ENCODE data around the gene IQCM.

IQCM gene

DNA sequence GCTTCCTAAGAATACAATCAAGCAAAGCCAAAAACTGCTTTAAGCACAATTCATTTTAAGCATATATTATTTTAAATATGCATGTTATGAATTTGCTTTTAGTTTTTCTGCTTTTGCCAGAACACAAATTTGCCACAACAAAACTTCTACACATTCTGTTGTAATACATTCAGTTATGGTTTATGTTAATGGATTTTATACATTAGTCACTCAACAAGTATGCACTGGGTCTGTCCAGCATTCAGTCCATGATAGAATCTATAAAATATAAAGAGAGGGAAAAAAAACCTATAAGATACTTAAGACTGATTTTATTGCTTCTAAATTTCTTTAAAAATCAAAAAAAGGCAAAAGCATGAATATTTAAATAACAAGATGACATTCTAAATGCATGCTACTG is 22.2 kb downstream of the IQCM start:
- H3K4me3 Mint-ChIP-seq = no peak overlapping the region

DNA sequence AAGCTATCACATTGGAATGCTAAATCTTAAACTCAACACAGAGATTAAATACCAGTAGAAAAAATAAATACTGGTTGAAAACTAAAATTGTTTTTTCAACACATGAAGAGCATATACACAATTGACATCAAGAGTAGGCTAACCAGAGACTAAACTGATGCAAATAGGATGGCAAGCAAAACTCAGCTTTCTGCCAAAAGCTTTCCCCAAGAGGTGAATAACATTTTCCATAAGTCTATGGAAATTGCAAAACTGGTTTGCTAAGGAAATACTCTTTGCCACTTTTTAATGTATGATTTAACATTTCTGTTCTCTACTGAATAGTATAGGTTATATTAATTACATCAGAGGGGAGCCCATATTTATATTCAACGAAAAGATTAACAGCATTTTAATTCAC is 23.8 kb downstream of the IQCM start:
- H3K27ac Mint-ChIP-seq = no peak overlapping the region
- H3K27me3 Mint-ChIP-seq = no peaks in the 10 kb centered on the region
- H3K36me3 Mint-ChIP-seq = no peaks in the 10 kb centered on the region
- no peak overlapping the region for H3K4me3 Mint-ChIP-seq
- H3K9me3 Mint-ChIP-seq (ENCODE audit: low read depth) = peaks cover 4% of the 10 kb centered on the region
- H3K4me1 Mint-ChIP-seq (ENCODE audit: low read depth) = no peaks in the 10 kb centered on the region

More for the DNA sequence above, 22.2 kb downstream of the IQCM start:
- Mint-ChIP-seq H3K27ac (no peak overlapping the region), H3K9me3 (ENCODE audit: low read depth) (peaks cover 4% of the 10 kb centered on the region), H3K4me1 (ENCODE audit: low read depth) (no peaks in the 10 kb centered on the region), H3K27me3 (no peaks in the 10 kb centered on the region), H3K36me3 (no peaks in the 10 kb centered on the region)

DNA sequence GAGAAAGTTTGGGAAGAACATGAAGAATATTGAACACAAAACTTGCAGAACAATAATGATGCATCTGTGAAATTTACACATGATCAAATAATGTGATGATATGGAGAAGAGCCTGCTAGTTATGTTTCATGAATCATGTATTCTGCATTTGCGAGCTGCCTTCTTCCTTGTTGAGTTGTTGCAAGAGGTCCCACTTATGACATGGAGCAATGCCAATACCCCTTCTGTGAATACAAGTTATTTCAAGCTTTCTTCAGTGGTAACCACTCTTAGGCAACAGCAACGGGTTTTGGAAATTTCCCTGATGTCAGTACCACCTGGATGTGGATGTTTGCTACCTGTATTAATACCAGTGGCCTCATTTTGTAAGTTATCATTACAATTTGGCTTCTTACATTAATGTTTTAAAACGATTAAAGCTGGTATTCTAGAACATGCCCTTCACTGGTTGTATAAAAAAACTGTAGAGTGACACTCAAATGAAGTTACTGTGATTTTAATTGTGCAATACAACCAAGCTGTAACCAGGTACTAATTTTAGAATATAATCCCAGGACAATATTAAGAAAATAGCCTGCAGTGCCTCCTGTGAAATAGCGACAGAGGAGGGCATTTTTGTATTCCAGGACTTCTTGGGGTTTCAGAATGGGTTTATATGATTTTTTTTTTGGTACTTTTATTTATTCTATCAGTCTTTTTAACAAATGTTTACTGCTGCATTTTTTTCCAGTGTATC is 25.3 kb downstream of the IQCM start:
- no peaks in the 10 kb centered on the region for H3K4me1 Mint-ChIP-seq (ENCODE audit: low read depth)
- no peaks in the 10 kb centered on the region for H3K36me3 Mint-ChIP-seq
- peaks cover 4% of the 10 kb centered on the region for H3K9me3 Mint-ChIP-seq (ENCODE audit: low read depth)
- H3K27me3 Mint-ChIP-seq = no peaks in the 10 kb centered on the region
- H3K4me3 Mint-ChIP-seq = no peak overlapping the region
- H3K27ac Mint-ChIP-seq = no peak overlapping the region

DNA sequence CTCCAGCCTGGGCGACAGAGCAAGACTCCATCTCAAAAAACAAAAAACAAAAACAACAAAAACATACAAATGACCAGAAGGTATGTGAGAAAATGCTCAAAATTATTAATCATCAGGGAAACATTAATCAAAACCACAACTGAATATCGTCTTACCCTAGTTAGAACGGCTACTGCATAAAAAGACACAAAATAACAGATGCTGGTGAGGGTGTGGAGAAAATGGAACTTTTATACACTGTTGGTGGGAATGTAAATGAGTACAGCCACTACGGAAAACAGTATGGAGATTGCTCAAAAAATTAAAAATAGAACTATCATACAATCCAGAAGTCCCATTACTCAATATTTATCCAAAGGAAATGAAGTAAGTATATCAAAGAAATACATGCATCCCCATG is 27.3 kb downstream of the IQCM start:
- H3K9me3 Mint-ChIP-seq (ENCODE audit: low read depth) = peaks cover 4% of the 10 kb centered on the region
- no peak overlapping the region for H3K27ac Mint-ChIP-seq
- H3K4me1 Mint-ChIP-seq (ENCODE audit: low read depth) = no peaks in the 10 kb centered on the region
- H3K4me3 Mint-ChIP-seq = no peak overlapping the region
- no peaks in the 10 kb centered on the region for H3K27me3 Mint-ChIP-seq
- no peaks in the 10 kb centered on the region for H3K36me3 Mint-ChIP-seq

DNA sequence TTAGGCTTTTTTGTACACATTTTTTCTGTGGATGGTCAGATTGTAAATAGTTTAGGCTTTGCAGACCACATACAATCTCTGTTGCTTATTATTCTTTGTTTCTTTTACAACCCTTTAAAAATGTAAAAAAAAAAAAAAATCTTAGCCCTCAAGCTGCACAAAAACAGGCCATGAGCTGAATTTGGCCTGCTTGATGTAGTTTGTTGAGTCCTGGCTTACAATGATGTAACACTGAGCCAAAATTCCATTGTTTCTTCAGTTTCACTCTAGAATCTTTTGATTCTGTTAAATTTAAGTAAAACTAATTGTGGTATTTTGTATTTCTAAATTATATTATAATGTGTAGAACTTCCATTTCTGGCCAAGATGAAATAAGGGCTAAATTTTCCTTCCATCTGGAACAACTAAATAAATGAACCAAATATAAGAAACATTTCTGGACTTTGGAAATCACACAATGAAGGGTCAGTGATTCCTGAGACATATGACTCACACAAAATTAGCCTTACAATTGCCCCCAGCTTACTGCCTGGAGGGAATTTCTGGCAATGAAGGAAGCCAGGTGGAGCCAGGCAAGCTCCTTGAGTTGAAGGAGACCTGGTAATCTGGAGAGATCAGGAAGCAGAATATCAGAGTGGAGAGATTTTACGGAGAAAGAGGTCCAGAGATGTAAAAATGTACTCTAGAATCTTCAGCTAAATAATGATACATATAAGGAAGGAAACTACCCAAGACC is 29.8 kb downstream of the IQCM start:
- H3K9me3 Mint-ChIP-seq (ENCODE audit: low read depth) = peaks cover 4% of the 10 kb centered on the region
- H3K4me1 Mint-ChIP-seq (ENCODE audit: low read depth) = no peaks in the 10 kb centered on the region
- no peak overlapping the region for H3K27ac Mint-ChIP-seq
- H3K4me3 Mint-ChIP-seq = no peak overlapping the region
- no peaks in the 10 kb centered on the region for H3K27me3 Mint-ChIP-seq
- H3K36me3 Mint-ChIP-seq = no peaks in the 10 kb centered on the region

DNA sequence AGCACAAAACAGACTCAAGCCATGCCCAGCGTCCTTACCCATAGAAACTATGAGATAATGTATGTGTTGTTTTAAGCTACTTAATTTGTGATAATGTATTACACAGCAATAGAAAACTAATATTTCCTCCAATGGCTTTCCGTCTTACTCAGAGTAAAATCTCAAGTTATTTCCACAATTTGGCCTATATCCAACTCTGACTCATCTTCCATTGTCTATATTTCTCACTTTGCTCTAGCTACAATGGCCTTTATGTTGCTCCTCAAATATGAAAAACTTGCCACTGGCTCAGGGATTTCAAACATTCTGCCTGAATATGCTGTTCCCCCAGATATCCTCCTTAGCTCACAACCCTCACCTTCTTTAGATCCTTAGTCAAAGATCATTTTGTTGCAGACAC is 31.6 kb downstream of the IQCM start:
- no peaks in the 10 kb centered on the region for H3K27me3 Mint-ChIP-seq
- H3K4me3 Mint-ChIP-seq = no peak overlapping the region
- H3K9me3 Mint-ChIP-seq (ENCODE audit: low read depth) = peaks cover 4% of the 10 kb centered on the region
- no peak overlapping the region for H3K27ac Mint-ChIP-seq
- no peaks in the 10 kb centered on the region for H3K4me1 Mint-ChIP-seq (ENCODE audit: low read depth)
- no peaks in the 10 kb centered on the region for H3K36me3 Mint-ChIP-seq

DNA sequence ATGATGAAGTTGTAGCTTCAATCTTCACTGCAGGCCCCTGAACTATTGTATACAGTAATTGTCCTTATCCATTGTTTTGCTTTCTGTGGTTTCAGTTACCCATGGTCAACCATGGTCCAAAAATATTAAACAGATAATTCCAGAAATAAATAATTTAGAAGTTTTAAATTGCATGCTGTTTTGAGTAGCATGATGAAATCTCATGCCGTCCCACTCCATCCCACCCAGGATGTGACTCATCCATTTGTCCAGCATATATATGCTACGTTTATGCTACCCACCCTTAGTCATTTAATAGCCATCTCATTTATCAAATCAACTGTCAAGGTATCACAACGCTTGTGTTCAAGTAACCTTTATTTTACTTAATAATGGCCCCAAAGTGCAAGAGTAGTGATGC is 34.5 kb downstream of the IQCM start:
- Mint-ChIP-seq H3K27me3 (no peaks in the 10 kb centered on the region), H3K4me3 (no peak overlapping the region), H3K4me1 (ENCODE audit: low read depth) (no peaks in the 10 kb centered on the region), H3K27ac (no peak overlapping the region), H3K36me3 (no peaks in the 10 kb centered on the region), H3K9me3 (ENCODE audit: low read depth) (no peaks in the 10 kb centered on the region)

DNA sequence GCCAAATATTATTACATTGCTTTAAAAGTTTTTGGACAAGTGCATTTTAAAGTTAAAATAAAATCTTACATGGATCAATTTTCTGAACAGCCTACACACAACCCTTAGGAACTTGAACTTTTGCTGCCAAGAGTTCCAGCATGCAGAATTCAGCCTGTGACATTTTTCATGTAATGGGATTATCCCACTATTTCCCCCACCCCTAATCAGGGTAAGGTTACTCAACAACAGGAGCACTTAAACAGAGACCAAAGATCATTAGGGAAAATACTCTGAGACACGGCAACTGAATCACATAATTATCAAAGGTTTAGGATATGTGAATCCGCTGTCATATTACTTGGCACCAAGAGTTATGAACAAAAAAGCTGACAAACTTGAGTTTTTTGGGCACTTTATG is 47.2 kb downstream of the IQCM start:
- H3K36me3 Mint-ChIP-seq = no peaks in the 10 kb centered on the region

DNA sequence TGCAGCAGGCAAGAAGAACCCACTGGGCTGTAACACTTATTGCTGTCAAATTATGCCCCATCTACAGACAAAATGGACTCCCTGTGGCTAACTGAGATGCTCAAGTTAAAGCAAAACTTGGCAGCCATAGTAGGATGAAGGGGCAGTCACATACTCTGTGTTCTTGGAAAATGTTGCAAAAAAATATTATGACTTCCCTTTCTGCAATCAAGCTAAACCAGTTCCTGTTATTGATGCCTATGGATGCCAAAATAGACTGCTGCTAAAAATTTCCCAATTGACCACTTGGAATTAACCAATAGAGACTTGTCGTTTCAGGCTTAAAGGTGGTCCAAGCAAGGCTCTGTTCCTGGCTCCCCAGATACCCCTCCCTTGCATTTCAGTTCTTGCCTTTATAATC is 49.5 kb downstream of the IQCM start:
- Mint-ChIP-seq H3K9me3 (ENCODE audit: low read depth) (no peaks in the 10 kb centered on the region), H3K4me3 (no peak overlapping the region), H3K4me1 (ENCODE audit: low read depth) (no peaks in the 10 kb centered on the region), H3K27me3 (no peaks in the 10 kb centered on the region), H3K36me3 (no peaks in the 10 kb centered on the region), H3K27ac (no peak overlapping the region)

More for the DNA sequence above, 47.2 kb downstream of the IQCM start:
- H3K4me1 Mint-ChIP-seq (ENCODE audit: low read depth) = no peaks in the 10 kb centered on the region
- H3K9me3 Mint-ChIP-seq (ENCODE audit: low read depth) = no peaks in the 10 kb centered on the region
- H3K27ac Mint-ChIP-seq = no peak overlapping the region
- H3K27me3 Mint-ChIP-seq = peaks cover 2% of the 10 kb centered on the region
- no peak overlapping the region for H3K4me3 Mint-ChIP-seq

DNA sequence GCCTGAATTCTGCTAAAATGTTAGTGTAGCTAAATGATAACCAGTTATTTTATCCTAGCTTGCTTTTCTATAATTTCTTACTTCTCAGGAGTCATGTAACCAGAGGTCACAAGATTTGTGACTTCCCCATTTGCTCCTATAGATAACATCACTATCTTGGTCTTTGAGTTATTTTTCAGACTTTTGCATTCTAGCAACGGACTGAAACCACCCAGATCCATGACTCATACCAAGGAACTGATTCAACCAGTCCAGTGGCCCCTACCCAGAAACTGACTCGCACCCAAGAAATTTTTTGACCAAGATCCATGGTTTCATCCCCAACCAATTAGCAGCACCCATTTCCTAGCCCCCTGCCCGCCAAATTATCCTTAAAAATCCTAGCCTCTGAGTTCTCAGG is 50.0 kb downstream of the IQCM start:
- no peaks in the 10 kb centered on the region for H3K9me3 Mint-ChIP-seq (ENCODE audit: low read depth)
- no peak overlapping the region for H3K4me3 Mint-ChIP-seq
- H3K4me1 Mint-ChIP-seq (ENCODE audit: low read depth) = no peaks in the 10 kb centered on the region
- H3K36me3 Mint-ChIP-seq = no peaks in the 10 kb centered on the region
- no peak overlapping the region for H3K27ac Mint-ChIP-seq
- no peaks in the 10 kb centered on the region for H3K27me3 Mint-ChIP-seq

DNA sequence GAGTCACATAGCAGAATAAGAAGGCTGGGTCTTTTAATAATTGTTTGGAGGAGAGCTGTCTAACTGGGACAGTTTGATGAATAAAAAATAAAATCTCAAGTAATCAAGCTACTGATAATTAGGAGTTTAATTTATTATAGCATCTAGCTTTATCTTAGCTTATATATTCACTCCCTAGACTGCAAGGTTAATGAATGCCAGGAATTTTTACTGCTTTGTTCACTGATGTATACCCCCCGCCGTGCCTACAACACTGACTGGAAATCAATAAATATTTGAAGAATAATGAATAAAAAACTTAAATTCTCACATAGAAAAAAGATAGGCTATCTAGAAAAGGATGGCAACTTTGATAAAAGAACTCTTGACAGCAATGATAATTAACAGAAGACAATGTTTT is 59.7 kb downstream of the IQCM start:
- peaks cover 2% of the 10 kb centered on the region for H3K27me3 Mint-ChIP-seq
- H3K27ac Mint-ChIP-seq = no peak overlapping the region
- no peak overlapping the region for H3K4me3 Mint-ChIP-seq
- no peaks in the 10 kb centered on the region for H3K4me1 Mint-ChIP-seq (ENCODE audit: low read depth)
- H3K9me3 Mint-ChIP-seq (ENCODE audit: low read depth) = no peaks in the 10 kb centered on the region
- no peaks in the 10 kb centered on the region for H3K36me3 Mint-ChIP-seq

DNA sequence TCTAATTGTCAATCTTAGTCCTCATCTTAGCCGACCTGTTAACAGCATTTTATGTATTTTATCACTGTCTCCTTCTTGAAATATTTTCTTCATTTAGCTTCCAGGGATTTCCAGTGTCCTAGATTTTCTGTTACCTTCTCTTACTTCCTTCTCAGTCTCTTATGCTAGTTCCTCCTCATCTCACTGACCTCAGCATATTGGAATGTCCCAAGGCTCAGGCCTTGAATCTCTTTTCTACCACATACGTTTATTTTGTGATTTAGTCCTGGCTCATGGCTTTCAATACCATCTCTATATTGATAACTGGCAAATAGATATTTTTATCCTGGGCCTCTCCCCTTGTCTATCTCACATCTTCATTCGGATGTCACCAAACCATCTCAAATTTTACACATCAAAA is 61.1 kb downstream of the IQCM start:
- H3K9me3 Mint-ChIP-seq (ENCODE audit: low read depth) = no peaks in the 10 kb centered on the region
- H3K4me1 Mint-ChIP-seq (ENCODE audit: low read depth) = no peaks in the 10 kb centered on the region
- no peak overlapping the region for H3K4me3 Mint-ChIP-seq
- no peak overlapping the region for H3K27ac Mint-ChIP-seq
- H3K36me3 Mint-ChIP-seq = no peaks in the 10 kb centered on the region
- peaks cover 2% of the 10 kb centered on the region for H3K27me3 Mint-ChIP-seq

DNA sequence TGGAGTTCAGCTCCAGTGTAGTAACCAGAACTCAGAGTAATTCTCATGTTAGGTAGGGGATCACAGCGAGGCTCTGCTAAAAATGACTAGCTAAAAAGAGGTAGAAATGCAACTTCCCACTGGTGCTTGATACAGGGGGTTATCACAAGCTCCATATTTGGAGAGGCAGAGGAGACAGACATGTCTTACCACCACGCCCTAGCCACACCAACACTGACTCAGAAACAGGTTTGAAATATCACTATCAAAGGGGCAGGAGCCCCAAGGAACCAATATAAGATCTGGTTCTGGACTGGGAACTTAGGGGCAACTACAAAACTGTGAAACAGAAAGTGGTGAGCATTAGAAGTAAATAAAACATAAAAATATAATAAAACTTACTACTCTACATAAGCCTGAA is 62.9 kb downstream of the IQCM start:
- Mint-ChIP-seq H3K36me3 (no peaks in the 10 kb centered on the region), H3K9me3 (ENCODE audit: low read depth) (no peaks in the 10 kb centered on the region), H3K4me3 (no peak overlapping the region), H3K27ac (no peak overlapping the region), H3K4me1 (ENCODE audit: low read depth) (no peaks in the 10 kb centered on the region), H3K27me3 (peaks cover 2% of the 10 kb centered on the region)

DNA sequence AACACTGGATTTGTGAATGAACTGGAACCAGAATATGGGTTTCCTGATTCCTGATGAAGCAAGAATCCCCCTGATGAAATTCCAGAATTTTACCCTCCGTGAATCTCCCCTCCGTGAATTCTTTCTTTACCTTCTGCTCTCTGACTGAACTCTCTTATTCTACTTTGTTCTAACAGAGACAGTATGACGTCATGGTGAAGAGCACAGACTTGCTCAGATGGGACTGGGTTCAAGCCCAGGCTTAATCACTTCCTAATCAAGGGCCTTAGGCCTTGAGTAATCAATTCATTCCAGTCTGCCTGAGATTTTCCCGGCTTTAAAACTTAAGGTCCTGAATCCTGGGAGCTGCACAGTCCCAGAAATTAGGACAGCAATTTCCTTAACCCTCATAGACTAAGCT is 64.5 kb downstream of the IQCM start:
- no peaks in the 10 kb centered on the region for H3K9me3 Mint-ChIP-seq (ENCODE audit: low read depth)
- peaks cover 2% of the 10 kb centered on the region for H3K27me3 Mint-ChIP-seq
- no peaks in the 10 kb centered on the region for H3K36me3 Mint-ChIP-seq
- H3K4me1 Mint-ChIP-seq (ENCODE audit: low read depth) = no peaks in the 10 kb centered on the region
- H3K4me3 Mint-ChIP-seq = no peak overlapping the region
- no peak overlapping the region for H3K27ac Mint-ChIP-seq

DNA sequence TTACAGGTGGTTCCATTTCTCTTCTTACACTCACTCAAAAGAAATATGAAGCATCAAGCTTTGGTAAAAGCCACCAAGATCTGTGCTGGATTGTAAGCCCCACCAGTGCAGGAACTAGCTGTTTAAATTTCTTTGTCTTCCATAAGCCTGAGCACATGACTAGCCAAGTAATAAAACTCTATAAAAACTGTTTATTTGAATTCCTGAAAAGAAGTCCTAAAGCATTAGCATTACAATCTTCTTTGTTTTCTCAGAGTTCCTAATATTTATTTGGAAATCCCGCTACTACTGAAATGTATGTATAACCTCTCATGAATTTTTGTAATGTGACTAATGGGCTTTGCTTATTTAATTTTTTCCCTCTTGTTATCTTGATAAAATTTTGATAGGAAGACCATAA is 65.9 kb downstream of the IQCM start:
- H3K4me3 Mint-ChIP-seq = no peak overlapping the region
- no peaks in the 10 kb centered on the region for H3K9me3 Mint-ChIP-seq (ENCODE audit: low read depth)
- peaks cover 2% of the 10 kb centered on the region for H3K27me3 Mint-ChIP-seq
- no peaks in the 10 kb centered on the region for H3K36me3 Mint-ChIP-seq
- H3K4me1 Mint-ChIP-seq (ENCODE audit: low read depth) = no peaks in the 10 kb centered on the region
- no peak overlapping the region for H3K27ac Mint-ChIP-seq

DNA sequence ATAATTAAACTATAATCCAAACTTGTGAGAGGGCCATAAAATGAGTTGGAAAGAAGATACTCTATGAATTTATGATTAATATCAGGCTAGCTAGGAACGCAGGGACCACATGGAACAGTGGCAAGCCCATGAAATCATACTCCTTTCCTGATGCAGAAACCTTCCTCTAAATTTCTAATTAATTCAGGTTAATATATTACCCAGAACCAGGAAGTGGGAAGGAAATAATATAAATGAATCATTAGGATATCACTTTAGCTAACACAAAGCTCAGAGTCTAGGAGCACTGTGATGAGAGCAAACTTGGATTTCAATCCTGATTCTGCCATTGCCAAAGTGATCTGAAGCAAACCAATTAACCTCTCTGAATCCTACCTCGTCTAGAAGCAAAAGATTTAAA is 68.0 kb downstream of the IQCM start:
- Mint-ChIP-seq H3K27ac (no peak overlapping the region), H3K36me3 (no peaks in the 10 kb centered on the region), H3K9me3 (ENCODE audit: low read depth) (no peaks in the 10 kb centered on the region), H3K4me1 (ENCODE audit: low read depth) (no peaks in the 10 kb centered on the region), H3K27me3 (peaks cover 2% of the 10 kb centered on the region), H3K4me3 (no peak overlapping the region)

Data from activated naive CD8-positive, alpha-beta T cell (primary cell).